Epithelial cell of alveolus of lung (primary cell): ENCODE results near the gene WDR81. TPM values are rescaled to one million over a fixed set of nuclear protein-coding genes. Genes with fewer than 3 reads are reported as not detected.

ENCODE experiments used
- total RNA-seq: library from RNA; depleted of rRNA; stranded (reverse); fragments of >200 nt; gene quantifications from 2 replicates; pipeline ENCODE4 v1.2.1, GENCODE V29; 2015

WDR81 gene
- total RNA-seq = 14.9 and 25.2 TPM in 2 replicates

GRCh38 chr17:1724351-1724868, at the start of gene WDR81:
TSS of gene WDR81 (plus strand) at chr17:1724704. CDS start at chr17:1724960, 256 bp downstream.

GRCh38 chr17:1684378-1685189, 39.9 kb upstream of the WDR81 start, which contains the start of gene PRPF8:
TSS of gene PRPF8 (minus strand) at chr17:1684867. CDS start at chr17:1684571, 296 bp downstream.

DNA sequence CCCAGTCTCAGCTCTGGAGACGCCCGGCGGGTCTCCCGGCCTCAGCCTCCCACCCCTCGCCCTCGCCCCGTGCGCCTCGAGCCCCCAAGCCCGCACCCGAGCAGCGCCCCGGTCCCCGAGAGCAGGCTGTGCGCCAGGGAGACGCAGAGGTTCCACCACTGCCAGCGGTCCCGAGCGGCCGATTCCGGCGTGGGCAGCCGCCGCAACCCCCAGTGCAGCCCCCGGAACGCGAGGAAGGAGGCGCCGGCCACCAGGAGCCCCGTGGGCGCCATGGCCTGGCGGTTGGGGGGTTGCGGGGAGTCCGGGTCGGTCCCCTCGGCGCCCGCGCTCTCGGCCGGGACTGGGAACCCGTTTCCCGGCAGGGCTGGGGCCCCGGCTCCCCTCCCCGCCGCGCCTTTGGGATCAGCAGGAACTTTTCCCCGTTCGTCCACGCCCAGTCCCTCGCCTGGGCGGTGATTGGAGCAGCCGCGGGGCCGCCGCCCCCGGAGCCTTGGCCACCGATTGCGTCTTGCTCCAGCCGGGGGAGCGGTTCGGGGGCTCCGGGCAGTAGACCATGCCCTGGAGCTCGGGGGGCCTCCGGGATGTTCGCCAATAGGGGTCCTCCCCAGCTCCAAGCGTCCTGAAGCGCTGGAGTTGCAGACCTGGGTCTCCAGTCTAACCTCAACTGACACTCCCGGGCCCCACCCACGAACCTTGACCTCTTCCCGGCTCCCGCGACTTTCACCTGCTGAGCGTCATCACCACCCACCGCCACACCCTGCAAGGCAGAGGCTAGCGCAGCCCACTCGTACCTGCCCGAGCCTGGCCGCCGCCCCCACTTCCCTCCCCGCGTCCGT, 14.3 kb upstream of the WDR81 start, which contains the start of gene TLCD2:
TSS of gene TLCD2 (minus strand) at position 407 of the 836 bp plus-strand sequence. CDS start at position 272, 135 bp downstream.

GRCh38 chr17:1742371-1743087, 18.0 kb downstream of the WDR81 start, which contains the start of gene SERPINF2:
TSS of gene SERPINF2 (plus strand) at chr17:1742871. CDS start at chr17:1744996, 2,125 bp downstream.

Other genes starting within 250 kb of the WDR81 start
- gene MYO1C, start 232.0 kb upstream of the WDR81 start, total RNA-seq = 55.4 and 155 TPM in 2 replicates
- gene INPP5K, start 208.1 kb upstream of the WDR81 start, total RNA-seq = 26.9 and 31.2 TPM in 2 replicates
- gene PITPNA, start 161.9 kb upstream of the WDR81 start, total RNA-seq = 19.3 and 31.5 TPM in 2 replicates
- 3.3 and 7.0 TPM in 2 replicates for gene SLC43A2, start 95.9 kb upstream of the WDR81 start, total RNA-seq
- gene SCARF1, start 79.0 kb upstream of the WDR81 start, total RNA-seq = 2.2 and 3.4 TPM in 2 replicates
- gene RILP, start 74.8 kb upstream of the WDR81 start, total RNA-seq = 12.6 and 14.2 TPM in 2 replicates
- gene PRPF8, start 39.8 kb upstream of the WDR81 start, total RNA-seq = 134 and 167 TPM in 2 replicates
- 1.2 and 8.4 TPM in 2 replicates for gene TLCD2, start 14.3 kb upstream of the WDR81 start, total RNA-seq
- 0.88 TPM in 1 of 2 replicates, not detected in the other for gene SERPINF2, start 18.2 kb downstream of the WDR81 start, total RNA-seq
- 186 and 978 TPM in 2 replicates for gene SERPINF1, start 37.4 kb downstream of the WDR81 start, total RNA-seq
- 4.1 and 11.7 TPM in 2 replicates for gene SMYD4, start 105.2 kb downstream of the WDR81 start, total RNA-seq
- gene RPA1, start 105.3 kb downstream of the WDR81 start, total RNA-seq = 21.6 and 23.6 TPM in 2 replicates